ENCODE data around the gene SLC27A2.

- no peak for TF ChIP-seq ZNF114 (CRISPR knock-in tag; IDR thresholded peaks at IDR 0.05)
- no peak for TF ChIP-seq CTCF (conservative IDR thresholded peaks at IDR 0.05; ENCODE audit: low read depth in 2 of 2)
- TF ChIP-seq EZH2 (IDR thresholded peaks at IDR 0.05; ENCODE audit: low read depth, unreplicated experiment), result no peak
- no peak for TF ChIP-seq POLR2AphosphoS5 (IDR thresholded peaks at IDR 0.05; ENCODE audit: low read depth)
- TF ChIP-seq NANOG (IDR thresholded peaks at IDR 0.05; ENCODE audit: borderline replicate concordance), result no peak
- no peak for TF ChIP-seq EZH2phosphoT487 (IDR thresholded peaks at IDR 0.05; ENCODE audit: unreplicated experiment)
- TF ChIP-seq ETS1 (IDR thresholded peaks at IDR 0.05), result no peak
Observed at GRCh38 chr15:50281427-50281826, 99.4 kb downstream of the SLC27A2 start.

All from GM23338 (cell line).